G401 (cell line): Measurements from ENCODE around the gene RAB37. TPM values are rescaled to one million over a fixed set of nuclear protein-coding genes. Genes with fewer than 3 reads are reported as not detected.

ENCODE experiments used
- DNase-seq: peaks from one replicate; pipeline ENCODE4 v3.0.0-alpha.2; 2015; ENCODE audit warnings: low spot score
- in situ Hi-C: cut with HindIII; loops from 2 replicates; pipeline ENCODE4 v1.10.0; 2016; ENCODE audit warnings: low sequenced_read_pairs, mixed read lengths
- total RNA-seq: library from RNA; depleted of rRNA; stranded (reverse); fragments of >200 nt; shearing (Covaris generic); gene quantifications from 2 replicates; pipeline ENCODE4 v1.2.3, GENCODE V29; 2014

The RAB37 gene
- total RNA-seq, 1 experiment from 2014 or later = 4.2 TPM

DNA sequence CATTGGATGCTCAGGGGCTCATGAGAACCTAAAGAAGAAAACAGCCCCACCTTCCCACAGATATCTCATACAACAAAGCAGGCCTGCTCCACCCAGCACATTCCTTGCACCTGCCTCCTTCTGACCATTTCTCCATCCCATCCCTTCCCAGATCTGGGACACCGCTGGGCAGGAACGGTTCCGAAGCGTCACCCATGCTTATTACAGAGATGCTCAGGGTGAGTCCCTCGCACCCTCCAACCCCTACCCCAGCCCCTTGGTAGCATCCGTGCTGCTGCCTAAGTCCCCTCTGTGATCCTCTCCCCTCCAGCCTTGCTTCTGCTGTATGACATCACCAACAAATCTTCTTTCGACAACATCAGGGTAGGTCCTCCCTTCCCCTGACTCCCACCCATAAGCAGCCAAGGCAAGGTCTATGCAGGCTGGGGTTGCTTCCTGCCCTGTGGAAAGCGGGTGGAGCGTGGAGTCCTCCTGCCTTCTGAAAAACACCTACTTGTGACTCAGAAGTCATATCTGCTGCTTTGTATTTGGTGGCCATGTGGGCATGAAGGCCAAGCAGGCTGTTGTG lies 6.0 kb downstream of the RAB37 start:
- no peak for DNase-seq
- in situ Hi-C loops = no loop called here

DNA sequence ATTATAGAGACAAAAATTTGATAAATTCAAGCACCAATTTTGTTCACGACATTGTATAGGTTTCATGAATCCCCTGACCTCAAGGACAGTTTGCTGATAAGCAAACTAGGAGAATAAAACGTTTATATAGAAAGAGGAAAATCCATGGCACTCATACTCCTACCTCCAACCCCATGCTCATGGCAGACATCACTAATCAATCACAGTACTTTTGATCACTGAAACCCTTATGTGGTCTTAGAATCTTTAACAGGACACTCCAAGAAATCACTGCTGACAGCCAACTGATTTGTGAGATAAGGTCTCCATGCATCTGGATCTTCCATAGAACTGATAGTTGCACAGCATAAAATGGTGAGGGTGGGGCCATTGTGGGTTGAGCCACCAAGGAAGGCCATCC lies 6.7 kb downstream of the RAB37 start:
- in situ Hi-C loops = no loop called here
- DNase-seq = no peak

DNA sequence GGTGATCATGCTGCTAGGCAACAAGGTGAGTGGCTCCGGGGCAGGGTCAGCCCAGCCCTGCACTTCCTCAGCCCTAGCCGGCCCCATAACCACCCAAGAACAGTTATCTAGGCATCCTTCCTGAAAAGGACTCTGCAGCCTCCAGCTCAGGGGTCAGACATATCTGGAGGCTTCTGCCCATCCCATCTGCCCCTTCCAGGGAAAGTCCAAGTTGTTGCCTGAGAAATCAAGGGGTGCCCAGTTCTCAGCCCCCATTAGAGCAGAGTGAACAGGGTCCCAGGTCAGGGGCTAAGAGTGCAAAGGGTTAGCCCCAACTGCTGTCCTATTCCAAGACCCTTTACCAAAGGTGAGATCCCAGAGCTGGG lies 7.3 kb downstream of the RAB37 start:
- in situ Hi-C loops = no loop called here
- no peak for DNase-seq

- in situ Hi-C loops = no loop called here
- DNase-seq = peak; percentile 79
Observed at GRCh38 chr17:74744714-74745547, 7.9 kb downstream of the RAB37 start.

- no peak for DNase-seq
- in situ Hi-C loops = no loop called here
Observed at GRCh38 chr17:74745548-74746177, 8.6 kb downstream of the RAB37 start.

GRCh38 chr17:74746376-74746775 lies 9.3 kb downstream of the RAB37 start:
- DNase-seq = no peak
- in situ Hi-C loops = no loop called here

DNA sequence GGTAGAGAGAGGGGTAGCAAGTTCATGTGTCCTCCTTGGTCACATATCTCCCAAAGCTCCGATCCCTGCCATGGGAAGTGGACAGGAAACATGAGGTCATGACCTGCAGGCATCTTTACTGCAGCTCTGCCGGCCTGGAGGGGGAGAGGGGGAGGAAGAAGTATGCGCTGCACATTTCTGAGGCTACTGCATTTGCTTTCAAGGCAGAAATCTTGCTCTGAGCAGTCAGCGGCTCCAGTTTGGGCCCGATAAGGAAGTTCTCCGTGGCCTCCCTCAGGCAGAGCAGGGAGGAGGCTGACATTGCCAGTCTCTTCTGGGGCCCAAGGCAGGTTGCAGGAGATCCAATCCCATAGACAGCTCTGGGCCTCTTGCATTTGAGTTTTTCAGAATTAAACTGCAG lies 9.9 kb downstream of the RAB37 start:
- in situ Hi-C loops = no loop called here
- no peak for DNase-seq

- DNase-seq = no peak
- in situ Hi-C loops = no loop called here
Observed at GRCh38 chr17:74748279-74748528, 11.1 kb downstream of the RAB37 start.

DNA sequence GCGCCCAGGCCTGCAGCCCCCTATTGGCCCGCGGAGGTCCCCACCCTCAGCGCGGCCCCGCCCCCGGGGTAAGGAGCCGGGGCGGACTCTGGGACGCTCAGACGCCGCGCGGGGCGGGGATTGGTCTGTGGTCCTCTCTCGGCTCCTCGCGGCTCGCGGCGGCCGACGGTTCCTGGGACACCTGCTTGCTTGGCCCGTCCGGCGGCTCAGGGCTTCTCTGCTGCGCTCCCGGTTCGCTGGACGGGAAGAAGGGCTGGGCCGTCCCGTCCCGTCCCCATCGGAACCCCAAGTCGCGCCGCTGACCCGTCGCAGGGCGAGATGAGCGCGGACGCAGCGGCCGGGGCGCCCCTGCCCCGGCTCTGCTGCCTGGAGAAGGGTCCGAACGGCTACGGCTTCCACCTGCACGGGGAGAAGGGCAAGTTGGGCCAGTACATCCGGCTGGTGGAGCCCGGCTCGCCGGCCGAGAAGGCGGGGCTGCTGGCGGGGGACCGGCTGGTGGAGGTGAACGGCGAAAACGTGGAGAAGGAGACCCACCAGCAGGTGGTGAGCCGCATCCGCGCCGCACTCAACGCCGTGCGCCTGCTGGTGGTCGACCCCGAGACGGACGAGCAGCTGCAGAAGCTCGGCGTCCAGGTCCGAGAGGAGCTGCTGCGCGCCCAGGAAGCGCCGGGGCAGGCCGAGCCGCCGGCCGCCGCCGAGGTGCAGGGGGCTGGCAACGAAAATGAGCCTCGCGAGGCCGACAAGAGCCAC lies 11.6 kb downstream of the RAB37 start, which contains the start of gene NHERF1:
Gene NHERF1 (plus strand): TSS at position 100 of the 750 bp plus-strand sequence. CDS start 219 bp downstream, at position 319.
- DNase-seq = peak; percentile 95
- in situ Hi-C loops = no loop called here

DNA sequence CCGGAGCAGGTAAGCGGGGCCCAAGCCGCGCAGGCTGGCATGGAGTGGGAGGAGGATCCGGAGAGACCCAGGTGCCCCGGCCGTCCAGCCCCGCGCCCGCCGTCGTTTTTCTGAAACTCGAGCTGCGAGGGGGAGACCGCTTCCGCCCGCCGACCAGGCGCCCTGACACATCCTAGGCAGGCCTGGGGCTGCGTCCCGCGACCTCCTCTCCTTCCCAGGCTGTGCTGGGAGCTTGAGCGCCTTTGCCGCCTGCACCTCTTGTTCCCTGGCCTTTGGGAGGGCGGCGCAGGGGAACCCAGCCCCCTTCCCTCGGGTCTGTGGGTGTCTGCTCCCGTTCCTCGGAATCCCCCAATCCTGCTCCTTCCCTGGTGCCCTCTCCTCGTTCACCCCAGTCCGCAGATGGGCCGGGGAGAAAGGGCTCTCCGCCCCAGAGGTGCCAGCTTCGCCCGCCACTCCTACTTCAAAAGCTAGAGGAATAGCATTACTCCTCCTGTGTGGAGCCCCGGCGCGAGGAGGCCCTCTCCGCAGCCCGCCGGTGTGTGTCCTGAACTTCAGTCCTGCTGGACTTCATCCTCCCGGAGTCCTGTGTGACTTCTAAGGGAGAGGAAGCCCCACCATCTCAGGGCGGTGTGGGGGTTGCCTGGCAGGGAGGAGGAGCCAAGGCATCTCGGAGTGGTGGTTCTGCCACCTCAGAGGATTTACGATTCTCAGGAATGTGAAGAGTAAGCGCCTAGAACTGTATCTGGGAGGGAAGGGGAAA lies 12.4 kb downstream of the RAB37 start:
- in situ Hi-C loops = no loop called here
- no peak for DNase-seq

- in situ Hi-C loops = no loop called here
- no peak for DNase-seq
Observed at GRCh38 chr17:74750039-74750326, 12.9 kb downstream of the RAB37 start.

- DNase-seq = peak; percentile 71
- in situ Hi-C loops = no loop called here
Observed at GRCh38 chr17:74750327-74751069, 13.4 kb downstream of the RAB37 start.

DNA sequence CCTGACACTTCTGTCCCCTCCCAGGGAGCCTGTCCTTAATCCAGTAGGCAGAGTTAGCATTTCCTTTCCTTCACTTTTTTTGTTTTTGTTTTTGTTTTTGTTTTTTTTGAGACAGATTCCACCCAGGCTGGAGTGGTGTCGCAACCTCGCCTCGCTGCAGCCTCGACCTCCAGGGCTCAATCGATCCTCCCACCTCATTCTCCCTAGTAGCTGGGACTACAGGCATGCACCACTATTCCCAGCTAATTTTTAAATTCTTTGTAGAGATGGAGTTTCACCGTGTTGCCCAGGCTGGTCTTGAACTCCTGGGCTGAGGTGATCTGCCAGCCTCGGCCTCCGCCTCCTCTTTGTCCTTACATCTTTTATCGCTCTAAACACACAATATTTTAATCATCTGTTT lies 15.4 kb downstream of the RAB37 start:
- in situ Hi-C loops = no loop called here
- DNase-seq = no peak

- in situ Hi-C loops = no loop called here
- DNase-seq = no peak
Observed at GRCh38 chr17:74752822-74753401, 15.9 kb downstream of the RAB37 start.

- no peak for DNase-seq
- in situ Hi-C loops = no loop called here
Observed at GRCh38 chr17:74754832-74755231, 17.8 kb downstream of the RAB37 start.

DNA sequence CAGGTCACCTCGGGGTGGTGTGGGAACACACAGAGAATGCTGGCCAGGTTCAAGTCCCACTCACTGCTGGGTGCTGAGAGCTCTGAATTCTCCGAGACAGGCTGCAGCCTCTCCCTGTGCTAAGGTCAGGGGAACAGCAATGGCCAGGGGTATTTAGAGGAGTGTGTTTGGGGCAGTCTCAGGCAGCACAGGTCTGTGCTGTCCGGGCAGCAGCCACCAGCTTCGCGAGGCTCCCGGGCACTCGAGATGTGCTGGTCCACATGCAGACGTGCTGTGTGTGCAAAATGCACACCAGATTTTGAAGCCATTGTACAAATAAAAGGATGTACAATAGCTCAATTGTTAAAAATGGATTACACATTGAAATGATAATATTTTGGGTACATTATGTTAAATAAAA lies 18.5 kb downstream of the RAB37 start:
- in situ Hi-C loops = no loop called here
- DNase-seq = no peak

DNA sequence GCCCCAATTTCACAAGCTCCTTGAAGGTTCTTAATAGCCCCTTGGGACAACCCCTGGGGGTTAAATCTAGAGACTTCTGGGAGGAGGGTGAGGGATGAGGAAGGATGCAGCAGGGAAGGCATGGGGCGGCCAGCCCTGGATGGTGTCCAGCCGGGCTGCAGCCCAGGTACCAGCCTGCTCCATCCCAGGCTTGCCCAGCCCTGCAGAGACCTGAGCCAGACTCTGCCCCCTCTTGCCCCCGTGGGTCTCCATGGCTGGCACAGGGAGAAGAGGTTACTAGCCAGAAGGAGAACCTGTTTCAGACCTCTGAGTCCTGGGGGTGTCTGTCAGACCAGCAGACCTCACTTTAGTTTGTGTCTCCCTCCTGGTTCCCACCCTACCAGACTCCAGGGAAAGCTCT lies 19.8 kb downstream of the RAB37 start:
- no peak for DNase-seq
- in situ Hi-C loops = no loop called here

GRCh38 chr17:74757502-74757901 lies 20.4 kb downstream of the RAB37 start:
- peak; percentile 79 for DNase-seq
- in situ Hi-C loops = no loop called here
